CD4-positive, alpha-beta T cell treated with Interferon alpha-2 for 1 hour (primary cell): Measurements from ENCODE around the gene EPHB4.

Experiments
- DNase-seq, 2 donors: peaks; one replicate each; pipeline ENCODE4 v3.0.0-alpha.2; 2020 to 2022

The EPHB4 gene

DNA sequence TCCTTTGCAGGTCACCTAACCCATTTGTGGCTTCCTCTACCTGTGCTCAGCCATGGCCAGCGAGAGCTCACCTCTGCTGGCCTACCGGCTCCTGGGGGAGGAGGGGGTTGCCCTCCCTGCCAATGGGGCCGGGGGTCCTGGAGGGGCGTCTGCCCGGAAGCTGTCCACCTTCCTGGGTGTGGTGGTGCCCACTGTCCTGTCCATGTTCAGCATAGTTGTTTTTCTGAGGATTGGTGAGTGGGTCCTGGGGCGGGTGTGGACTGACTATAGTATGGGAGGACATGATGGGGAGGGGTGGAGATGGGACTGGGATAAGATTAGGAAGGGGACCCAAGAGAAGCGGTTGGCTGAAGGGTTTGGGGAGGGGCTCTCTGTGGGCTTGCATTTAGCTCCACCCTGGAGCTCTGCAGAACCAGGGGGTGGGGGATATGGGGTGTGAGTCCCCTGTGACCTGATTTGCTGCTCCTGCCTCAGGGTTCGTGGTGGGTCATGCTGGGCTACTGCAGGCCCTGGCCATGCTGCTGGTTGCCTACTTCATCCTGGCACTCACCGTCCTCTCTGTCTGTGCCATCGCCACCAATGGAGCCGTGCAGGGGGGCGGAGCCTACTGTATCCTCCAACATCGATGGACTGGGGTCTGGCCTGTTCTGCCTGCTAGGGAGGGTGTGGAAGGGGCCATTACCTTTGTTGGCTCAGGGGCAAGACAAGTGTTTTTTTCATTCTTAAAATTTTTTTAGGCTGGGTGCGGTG is 27.0 kb upstream of the EPHB4 start:
- no peak for DNase-seq

- DNase-seq = peak; percentile 81 to 86
These were observed 24.9 kb upstream of the EPHB4 start, which contains the start of gene SLC12A9 for GRCh38 chr7:100852048-100852872. Gene SLC12A9 (plus strand): TSS chr7:100852713. CDS start chr7:100854198, 1,485 bp downstream.

- DNase-seq = no peak
These were observed 20.0 kb upstream of the EPHB4 start for GRCh38 chr7:100847360-100847759.

- DNase-seq = no peak
These were observed 13.3 kb upstream of the EPHB4 start for GRCh38 chr7:100840470-100841100.

GRCh38 chr7:100839361-100839760 is 12.0 kb upstream of the EPHB4 start:
- DNase-seq = no peak

DNA sequence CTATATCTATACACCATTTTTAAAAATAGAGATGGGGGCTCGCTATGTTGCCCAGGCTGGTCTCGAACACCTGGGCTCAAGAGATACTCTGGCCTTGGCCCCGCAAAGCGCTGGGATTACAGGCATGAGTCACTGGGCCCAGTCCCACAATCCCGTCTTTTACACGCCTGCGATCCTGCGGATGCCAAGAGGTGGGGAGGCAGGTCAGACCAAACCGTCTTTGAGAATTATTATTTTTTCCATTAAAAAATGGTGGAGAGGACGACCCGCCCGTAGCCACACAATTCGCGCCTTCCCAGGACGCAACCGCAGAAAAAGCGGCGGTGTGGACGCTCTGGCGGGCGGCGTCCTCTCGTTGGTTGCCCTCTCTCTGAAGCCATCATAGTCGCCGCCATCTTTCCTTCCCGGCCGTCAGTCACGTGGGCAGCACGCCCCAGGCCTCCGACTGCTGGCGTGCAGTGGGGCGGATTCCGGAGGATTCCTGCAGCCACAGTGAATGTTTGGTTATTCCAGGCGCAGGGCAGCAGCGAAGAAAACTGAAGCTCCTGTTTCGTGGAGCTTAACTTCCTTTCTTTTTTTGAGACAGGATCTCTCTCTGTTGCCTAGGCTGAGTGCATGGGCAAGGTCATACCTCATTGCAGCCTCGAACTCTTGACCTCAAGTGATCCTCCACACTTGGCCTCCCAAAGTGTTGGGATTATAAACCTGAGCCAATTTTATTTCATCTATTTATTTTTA is 9.9 kb upstream of the EPHB4 start:
- DNase-seq = peak; percentile 79 to 80

DNA sequence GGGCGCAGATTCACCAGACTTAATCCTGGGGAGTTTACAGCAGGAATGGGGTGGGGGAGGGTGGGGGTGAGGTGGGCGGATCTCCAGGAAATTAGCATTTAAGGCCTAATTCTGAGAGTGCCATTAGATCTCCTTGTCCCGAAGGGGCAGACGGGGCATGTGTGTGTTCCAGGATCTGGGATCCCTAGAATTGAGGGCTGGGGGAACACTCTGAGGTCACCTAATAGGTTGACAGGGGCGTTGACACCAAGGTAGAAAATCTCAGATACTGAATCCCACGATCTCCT is 9.4 kb upstream of the EPHB4 start:
- no peak for DNase-seq

DNA sequence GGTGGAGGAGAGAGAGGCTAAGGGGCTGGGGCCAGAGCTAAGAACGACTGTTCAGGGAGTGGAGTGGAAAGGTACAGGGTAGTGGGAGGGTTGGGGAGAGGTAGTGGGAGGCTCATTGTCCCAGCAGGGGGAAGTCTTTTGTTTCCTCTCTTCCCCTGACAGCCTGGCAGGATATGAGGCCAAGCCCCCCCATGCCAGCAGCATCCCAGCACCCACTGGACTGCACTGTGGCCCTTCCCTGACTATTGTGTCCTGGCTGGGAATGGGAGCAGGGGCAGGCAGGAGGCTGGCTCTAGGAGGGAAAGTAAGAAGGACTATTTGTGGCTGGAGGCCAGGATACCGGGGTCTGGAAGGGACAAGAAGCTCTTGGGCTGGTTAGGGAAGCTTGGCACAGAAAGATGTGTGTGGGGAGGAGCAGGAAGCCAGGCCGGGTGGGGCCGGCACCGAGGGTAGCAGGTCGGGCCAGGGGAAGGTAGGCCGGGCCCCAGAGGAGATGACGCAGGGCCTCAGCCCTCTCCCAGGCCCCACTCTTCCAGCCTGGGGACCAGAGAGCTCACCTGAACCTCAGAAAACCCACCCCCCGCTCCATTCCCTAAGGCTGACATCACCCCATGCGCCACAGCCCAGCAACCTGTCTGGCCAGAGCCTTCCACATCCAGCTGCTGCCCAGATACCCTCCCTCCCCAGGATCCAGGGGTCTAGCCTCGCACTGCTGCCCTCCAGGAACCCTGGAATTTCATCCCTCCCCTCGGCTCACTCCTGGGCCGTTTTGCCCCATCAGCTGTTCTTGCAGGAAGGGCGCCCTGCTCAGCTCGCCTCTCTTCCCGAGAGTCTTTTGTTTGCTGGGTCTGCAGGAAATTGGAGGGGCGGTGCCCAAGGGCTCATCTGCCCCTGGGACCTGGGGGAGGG is 8.8 kb upstream of the EPHB4 start:
- DNase-seq = no peak

DNA sequence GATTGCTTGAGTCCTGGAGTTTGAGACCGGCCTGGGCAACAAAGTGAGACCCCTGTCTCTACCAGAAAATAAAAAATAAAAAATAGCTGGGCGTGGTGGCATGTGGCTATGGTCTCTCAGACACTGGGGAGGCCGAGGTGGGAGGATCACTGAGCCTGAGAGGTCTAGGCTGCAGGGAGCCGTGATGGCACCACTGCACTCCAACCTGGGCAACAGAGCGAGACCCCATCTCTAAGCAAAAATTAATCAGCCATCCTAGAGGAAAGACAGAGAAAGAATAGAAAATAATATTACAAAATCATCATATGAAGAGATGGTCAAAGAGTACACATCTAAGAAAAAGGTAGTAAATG is 4.9 kb upstream of the EPHB4 start:
- DNase-seq = no peak

DNA sequence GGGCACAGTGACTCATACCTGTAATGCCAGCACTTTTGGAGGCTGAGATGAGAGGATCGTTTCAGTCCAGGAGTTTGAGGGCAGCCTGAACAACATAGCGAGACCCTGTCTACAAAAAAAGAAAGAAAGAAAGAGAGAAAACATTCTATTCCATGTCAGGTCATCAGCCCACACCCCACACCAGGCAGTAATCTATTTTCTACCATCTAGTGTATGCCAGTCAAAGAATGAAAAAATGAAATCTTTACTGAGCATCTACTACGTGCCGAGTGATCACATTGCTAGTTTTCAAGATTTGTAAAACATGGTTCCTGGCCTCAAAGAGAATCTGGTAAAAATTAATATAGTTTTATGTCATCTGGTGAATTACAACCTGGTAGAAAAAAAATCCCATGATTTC is 3.1 kb upstream of the EPHB4 start:
- DNase-seq = no peak

GRCh38 chr7:100829150-100829716 is 1.9 kb upstream of the EPHB4 start:
- DNase-seq = no peak

DNA sequence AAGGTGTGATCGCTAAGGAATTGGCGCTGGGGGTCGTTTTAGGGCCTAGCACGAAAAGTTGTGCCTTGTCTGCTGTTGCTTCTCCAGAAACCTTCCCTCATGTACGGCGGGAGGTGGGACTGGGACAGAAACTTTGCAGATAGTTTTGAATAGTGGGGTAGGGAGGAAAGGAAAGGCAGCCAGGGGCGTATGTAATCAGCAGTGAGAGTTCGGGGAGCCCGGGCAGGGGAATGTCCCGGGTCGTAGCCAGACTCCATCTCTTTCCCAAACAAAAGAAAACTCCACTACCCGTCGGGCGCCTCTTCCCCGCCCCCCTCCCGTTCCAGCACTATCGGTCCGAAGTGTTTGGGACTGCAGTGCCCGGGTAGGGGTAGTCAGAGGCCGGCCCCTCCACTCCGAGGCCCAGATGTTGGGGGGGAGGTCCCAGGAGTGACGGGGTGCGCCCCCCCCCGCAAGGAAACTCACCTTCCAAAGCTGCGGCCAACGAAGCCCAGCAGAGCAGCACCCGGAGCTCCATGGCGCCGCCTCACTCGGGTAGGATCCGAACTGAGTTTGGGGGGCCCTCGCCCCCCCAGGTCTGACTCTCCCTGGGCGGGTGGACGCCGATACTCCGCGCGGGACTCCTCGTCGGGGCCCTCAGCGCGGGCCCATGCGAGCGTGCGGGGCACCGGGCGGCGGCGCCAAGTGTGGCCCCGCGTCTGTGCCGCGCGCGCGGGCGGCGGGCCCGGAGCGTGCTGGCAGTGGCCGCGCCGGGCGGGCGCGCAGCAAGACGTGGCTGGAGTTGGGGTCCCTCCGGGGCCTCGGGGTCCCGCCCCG is 601 bp downstream of the EPHB4 start:
- DNase-seq = no peak

DNA sequence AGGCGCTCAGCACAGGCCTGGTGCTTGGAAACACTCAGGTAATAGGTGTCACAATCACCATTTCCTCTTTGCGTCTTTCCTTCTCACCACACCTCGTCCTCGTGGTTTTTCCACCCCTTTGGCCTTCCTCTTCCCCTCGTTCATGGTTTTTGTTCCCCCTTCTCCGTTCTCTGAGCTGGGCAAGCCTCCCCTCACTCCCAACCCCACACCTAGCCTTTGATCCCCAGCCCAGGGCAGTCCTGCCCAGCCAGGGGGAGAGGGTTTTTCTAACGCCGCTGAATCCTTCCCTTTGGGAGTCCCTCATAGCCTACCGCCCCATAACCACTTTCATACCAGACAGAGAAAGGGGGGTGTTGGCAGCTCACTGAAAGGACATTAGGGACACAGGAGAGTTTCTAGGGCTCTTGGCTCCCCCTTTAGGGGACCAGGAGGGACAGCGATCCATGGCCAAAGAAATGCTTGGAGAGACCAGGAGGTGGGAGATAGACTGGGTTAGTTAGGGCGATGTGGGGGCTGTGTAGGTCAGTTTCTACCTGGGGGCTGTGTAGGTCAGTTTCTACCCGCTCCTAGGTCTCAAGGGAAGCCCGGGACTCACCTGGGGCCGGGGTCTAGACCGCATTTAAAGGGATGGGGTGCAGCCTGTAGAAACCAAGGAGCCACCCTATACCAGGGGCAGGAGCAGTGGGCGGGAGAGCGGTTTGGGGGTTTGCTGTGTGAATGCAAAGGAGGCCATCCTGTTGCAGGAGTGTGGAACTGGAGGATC is 1.4 kb downstream of the EPHB4 start:
- no peak for DNase-seq

DNA sequence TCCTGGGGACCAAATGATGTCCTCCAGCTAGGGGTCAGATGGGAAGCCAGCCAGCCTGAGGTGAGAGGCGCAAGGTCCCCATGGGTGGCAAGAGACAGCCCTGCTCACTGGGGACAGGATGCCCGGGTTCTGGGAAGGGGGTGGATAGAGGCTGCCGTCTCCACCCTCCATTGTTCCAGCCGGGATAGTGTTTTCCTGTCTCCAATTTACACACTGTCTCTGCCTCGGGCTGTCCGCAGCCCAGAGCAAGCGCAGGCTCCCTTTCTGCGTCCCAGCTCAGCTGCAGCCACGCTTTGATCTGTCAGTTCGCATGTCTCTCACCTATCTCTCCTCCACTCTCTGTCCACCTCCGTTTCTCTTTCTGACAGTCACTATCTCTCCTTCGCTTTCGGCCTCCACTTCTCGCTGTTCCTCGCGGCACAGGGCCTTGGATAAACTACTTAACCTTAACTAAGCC is 2.1 kb downstream of the EPHB4 start:
- DNase-seq = no peak

DNA sequence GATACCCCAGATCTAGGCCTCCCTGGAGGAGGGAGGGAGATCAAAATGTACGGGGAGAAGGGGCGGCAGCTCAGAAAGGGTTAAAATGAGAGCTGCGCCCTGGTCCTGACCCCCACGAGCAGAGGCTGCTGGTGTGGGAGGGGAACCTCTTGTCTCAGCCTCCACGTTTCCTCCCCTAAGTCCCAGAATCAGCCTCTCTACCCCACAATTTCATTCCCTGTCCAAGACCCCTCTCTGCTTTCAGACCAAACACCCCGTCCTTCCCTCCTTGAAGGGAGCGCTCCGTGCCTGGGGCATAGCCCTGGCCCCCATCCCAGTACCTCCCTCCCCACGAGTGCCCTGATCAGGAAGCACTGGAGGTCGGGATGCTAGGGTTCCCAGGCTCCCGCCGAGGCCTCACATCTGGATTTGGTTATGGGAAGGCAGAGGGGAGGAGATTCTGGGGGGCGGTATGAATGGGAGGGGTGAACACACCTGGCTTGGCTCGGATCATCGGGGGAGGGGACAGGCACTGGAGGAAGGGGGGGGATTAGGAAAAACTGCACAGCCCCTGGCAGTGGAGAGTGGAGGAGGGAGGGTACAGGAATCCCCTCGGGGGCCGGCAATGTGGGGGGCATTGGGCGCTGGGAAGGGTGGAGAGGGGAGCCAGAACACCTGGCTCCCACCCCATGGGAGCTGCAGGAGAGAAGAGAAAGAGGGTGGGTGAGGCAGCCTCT is 2.7 kb downstream of the EPHB4 start:
- no peak for DNase-seq

- no peak for DNase-seq
These were observed 3.8 kb downstream of the EPHB4 start for GRCh38 chr7:100823534-100823933.

DNA sequence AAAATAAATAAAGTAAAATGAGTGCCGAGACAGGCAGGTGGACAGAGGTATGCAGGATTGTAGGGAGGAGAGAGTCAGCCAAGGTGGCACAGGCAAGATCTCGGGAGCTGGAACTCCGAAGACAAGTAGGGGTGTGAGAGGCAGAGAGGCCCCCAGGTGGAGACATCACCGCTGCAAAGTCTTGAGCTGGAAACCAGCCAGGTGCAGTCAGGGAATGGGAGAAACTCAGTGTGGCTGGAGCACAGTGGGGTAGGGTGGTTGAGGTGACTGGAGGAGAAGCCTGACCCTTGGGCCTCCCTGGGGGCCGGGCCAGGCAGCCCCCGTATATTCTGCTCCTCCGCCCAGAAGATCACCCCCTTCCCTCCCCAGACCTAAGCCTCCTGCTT is 4.2 kb downstream of the EPHB4 start:
- DNase-seq = no peak

- DNase-seq = no peak
These were observed 4.8 kb downstream of the EPHB4 start for GRCh38 chr7:100822236-100823139.
